OCI-LY7 (cell line): ENCODE measurements around the gene AGPAT2. TPM values are rescaled to one million over a fixed set of nuclear protein-coding genes. Genes with fewer than 3 reads are reported as not detected.

ENCODE experiments used
- BruUV-seq: library from RNA; stranded (reverse); fragments of 400-500 nt; replicated peaks from 2 replicates; lab custom pipeline; 2021; lab: Mats Ljungman, UMichigan
- CTCF ChIA-PET: fragments of 300-600 bp; sonication (Branson Sonifier 250); formaldehyde crosslinking; loops from one replicate; lab custom pipeline; 2022; ENCODE audit warnings: antibody characterized with exemption; ENCODE audit not compliant: unreplicated experiment; lab: Charles Lee
- POLR2A ChIA-PET: fragments of 300-600 bp; sonication (Branson Sonifier 250); formaldehyde crosslinking; loops from one replicate; lab custom pipeline; 2022; ENCODE audit warnings: antibody characterized with exemption; lab: Charles Lee
- DNase-seq: peaks from one replicate; pipeline ENCODE4 v3.0.0-alpha.2; 2015; ENCODE audit warnings: low spot score
- H2AFZ ChIP-seq: fragments of 200-600 bp; sonication (generic), shearing (Covaris generic); 2 replicates; pipeline ENCODE4 v1.6.1; 2014; ENCODE audit warnings: mild to moderate bottlenecking, antibody characterized with exemption, low read length, moderate library complexity
- H3K27ac ChIP-seq: fragments of 200-600 bp; sonication (generic); 2 replicates; pipeline ENCODE4 v1.5.1; 2014; ENCODE audit warnings: mixed run types, low read depth, mild to moderate bottlenecking, moderate library complexity, low read length, inconsistent platforms; ENCODE audit not compliant: poor library complexity, severe bottlenecking
- H3K36me3 ChIP-seq: fragments of 200-600 bp; sonication (generic); 2 replicates; pipeline ENCODE4 v1.6.1; 2014; ENCODE audit warnings: mild to moderate bottlenecking, antibody characterized with exemption, low read length, moderate library complexity, mixed read lengths; ENCODE audit not compliant: insufficient read depth
- H3K4me1 ChIP-seq: fragments of 200-600 bp; sonication (generic); 2 replicates; pipeline ENCODE4 v1.5.1; 2014; ENCODE audit warnings: mild to moderate bottlenecking, low read length; ENCODE audit not compliant: insufficient read depth, poor library complexity, severe bottlenecking
- H3K4me2 ChIP-seq: fragments of 200-600 bp; sonication (generic); 2 replicates; pipeline ENCODE4 v1.6.1; 2014; ENCODE audit warnings: mild to moderate bottlenecking, low read length
- H3K4me3 ChIP-seq: fragments of 200-600 bp; sonication (generic); 2 replicates; pipeline ENCODE4 v1.5.1; 2014; ENCODE audit warnings: mild to moderate bottlenecking, low read depth, low read length; ENCODE audit not compliant: poor library complexity, severe bottlenecking
- H3K79me2 ChIP-seq: fragments of 200-600 bp; sonication (generic); 2 replicates; pipeline ENCODE4 v1.6.1; 2016; ENCODE audit warnings: low read depth, mild to moderate bottlenecking, low read length, moderate library complexity, mixed read lengths; ENCODE audit not compliant: insufficient read depth
- H3K9me2 ChIP-seq: fragments of 200-600 bp; sonication (generic); 2 replicates; pipeline ENCODE4 v1.6.1; 2016; ENCODE audit warnings: mild to moderate bottlenecking, low read length, mixed read lengths; ENCODE audit not compliant: insufficient read depth
- H3K9me3 ChIP-seq: fragments of 200-600 bp; sonication (generic); 2 replicates; pipeline ENCODE4 v1.6.1; 2014; ENCODE audit warnings: mild to moderate bottlenecking, mixed run types, low read length, mixed read lengths
- H4K20me1 ChIP-seq: fragments of 200-600 bp; sonication (generic); 2 replicates; pipeline ENCODE4 v1.6.1; 2014; ENCODE audit warnings: mild to moderate bottlenecking, antibody characterized with exemption, low read length, moderate library complexity, mixed read lengths; ENCODE audit not compliant: insufficient read depth
- EZH2phosphoT487 ChIP-seq: fragments of 200-600 bp; sonication (generic); IDR thresholded peaks from 2 replicates; pipeline ENCODE4 v1.6.1; 2018; ENCODE audit warnings: low read depth, borderline replicate concordance, mild to moderate bottlenecking, mixed run types, antibody characterized with exemption, low read length, moderate library complexity, mixed read lengths
- intact Hi-C: fragments of 100-400 bp; cut with micrococcal nuclease; formaldehyde crosslinking; loops from one replicate; pipeline ENCODE4 v1.10.0; 2022; ENCODE audit not compliant: unreplicated experiment
- total RNA-seq, 2 experiments: library from RNA; depleted of rRNA in 1 of 2; stranded (reverse); fragments of >200 nt in 1 of 2; shearing (Covaris generic) in 1 of 2; gene quantifications; 2 replicates each; pipeline ENCODE4 v1.2.3, GENCODE V29; 2014 to 2022
- TF ChIP-seq, protein P1 (sequence below): fragments of 200-600 bp; sonication (generic); conservative IDR thresholded peaks from 2 replicates; pipeline ENCODE4 v1.5.1; 2014; ENCODE audit warnings: mild to moderate bottlenecking, antibody characterized with exemption, low read length, moderate library complexity, mixed read lengths

The AGPAT2 gene
- total RNA-seq, 2 experiments from 2014 or later, result 18.3 to 20.8 TPM

DNA sequence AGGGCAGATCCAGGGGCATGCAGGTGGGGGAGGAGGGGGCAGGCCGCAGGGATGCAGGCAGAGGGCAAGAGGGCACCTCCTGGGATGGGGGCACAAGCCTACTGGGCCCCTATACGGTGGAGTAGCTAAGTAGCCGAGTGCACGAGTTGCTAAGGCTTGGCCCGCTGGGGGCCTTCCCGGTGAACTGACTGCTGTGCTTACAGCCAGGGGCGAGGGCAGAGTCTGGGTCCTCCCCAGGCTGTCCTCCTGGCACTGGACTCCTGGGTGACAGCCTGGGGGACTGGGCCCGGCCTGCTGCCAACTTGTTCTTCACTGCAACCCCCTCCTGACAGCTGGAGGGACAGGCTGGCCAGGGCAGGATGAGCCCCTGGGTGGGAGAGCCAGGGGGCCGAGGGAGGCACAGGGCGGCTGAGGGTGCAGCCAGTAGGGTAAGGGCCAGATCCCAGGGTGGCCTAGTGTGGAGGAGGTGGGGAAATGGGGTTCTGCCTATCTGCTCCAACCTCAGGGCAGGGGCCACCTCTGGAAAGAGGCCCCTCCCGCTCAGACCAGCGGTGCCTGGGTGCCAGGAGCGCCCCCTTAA is 26.2 kb downstream of the AGPAT2 start:
- POLR2A ChIA-PET, result no interaction called here
- Histone ChIP-seq H3K79me2 (no peaks in the 10 kb centered on the region), H3K4me1 (peaks cover under 1% of the 10 kb centered on the region), H2AFZ (no peak overlapping the region), H3K9me2 (no peaks in the 10 kb centered on the region), H3K4me2 (no peak overlapping the region), H3K27ac (no peak overlapping the region), H4K20me1 (no peaks in the 10 kb centered on the region), H3K9me3 (no peaks in the 10 kb centered on the region), H3K36me3 (no peaks in the 10 kb centered on the region), H3K4me3 (no peak overlapping the region)
- intact Hi-C loops, result no loop called here
- BruUV-seq, result no TSS peak
- CTCF ChIA-PET, result no interaction called here
- TF ChIP-seq, protein P1, sequence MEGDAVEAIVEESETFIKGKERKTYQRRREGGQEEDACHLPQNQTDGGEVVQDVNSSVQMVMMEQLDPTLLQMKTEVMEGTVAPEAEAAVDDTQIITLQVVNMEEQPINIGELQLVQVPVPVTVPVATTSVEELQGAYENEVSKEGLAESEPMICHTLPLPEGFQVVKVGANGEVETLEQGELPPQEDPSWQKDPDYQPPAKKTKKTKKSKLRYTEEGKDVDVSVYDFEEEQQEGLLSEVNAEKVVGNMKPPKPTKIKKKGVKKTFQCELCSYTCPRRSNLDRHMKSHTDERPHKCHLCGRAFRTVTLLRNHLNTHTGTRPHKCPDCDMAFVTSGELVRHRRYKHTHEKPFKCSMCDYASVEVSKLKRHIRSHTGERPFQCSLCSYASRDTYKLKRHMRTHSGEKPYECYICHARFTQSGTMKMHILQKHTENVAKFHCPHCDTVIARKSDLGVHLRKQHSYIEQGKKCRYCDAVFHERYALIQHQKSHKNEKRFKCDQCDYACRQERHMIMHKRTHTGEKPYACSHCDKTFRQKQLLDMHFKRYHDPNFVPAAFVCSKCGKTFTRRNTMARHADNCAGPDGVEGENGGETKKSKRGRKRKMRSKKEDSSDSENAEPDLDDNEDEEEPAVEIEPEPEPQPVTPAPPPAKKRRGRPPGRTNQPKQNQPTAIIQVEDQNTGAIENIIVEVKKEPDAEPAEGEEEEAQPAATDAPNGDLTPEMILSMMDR, result no peak
- TF ChIP-seq EZH2phosphoT487, result no peak
- DNase-seq, result no peak

DNA sequence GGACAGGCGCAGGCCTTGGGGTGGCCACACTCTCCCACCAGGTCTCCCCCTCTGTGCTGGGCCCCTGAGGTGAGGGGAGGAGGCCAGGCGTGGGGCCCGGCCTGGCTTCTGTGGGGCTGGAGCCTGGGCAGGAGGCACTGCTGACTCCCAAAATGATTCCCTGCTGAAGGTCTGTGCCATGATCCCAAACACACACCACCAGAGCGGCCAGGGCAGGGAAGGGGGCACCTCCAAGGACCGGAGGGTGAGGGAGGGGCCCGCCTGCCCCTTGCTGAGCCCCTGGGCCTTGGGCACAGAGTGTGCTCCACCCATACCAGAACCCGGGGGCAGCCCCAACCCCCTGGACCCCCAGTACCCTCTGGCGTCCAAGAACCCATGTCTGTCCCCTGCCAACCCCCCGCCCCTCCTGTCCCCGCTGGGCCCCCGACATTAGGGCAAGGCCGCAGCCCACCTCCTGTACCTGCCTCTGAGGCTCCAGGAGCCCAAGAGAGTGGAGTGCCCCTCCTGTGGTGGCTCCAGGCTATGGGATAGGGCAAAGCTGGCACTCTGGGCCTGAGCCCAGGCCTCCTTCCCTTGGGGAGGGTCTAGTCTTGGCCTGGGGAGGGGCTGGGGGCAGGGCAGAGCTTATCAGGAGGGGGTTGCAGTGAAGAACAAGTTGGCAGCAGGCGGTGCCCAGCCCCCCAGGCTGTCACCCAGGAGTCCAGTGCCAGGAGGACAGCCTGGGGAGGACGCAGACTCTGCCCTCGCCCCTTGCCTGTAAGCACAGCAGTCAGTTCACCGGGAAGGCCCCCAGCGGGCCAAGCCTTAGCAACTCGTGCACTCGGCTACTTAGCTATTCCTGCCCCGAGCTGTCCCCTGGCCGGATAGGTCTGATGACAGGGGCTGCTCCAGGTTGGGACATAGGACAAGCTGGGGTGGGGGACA is 27.1 kb downstream of the AGPAT2 start:
- TF ChIP-seq, protein P1, result no peak
- TF ChIP-seq EZH2phosphoT487, result no peak
- H3K9me2 ChIP-seq, result no peaks in the 10 kb centered on the region
- intact Hi-C loops, result no loop called here
- no TSS peak for BruUV-seq
- CTCF ChIA-PET, result no interaction called here
- H3K9me3 ChIP-seq, result no peaks in the 10 kb centered on the region
- no peak for DNase-seq
- H3K4me2 ChIP-seq, result no peak overlapping the region
- no peaks in the 10 kb centered on the region for H4K20me1 ChIP-seq
- H3K4me3 ChIP-seq, result no peak overlapping the region
- H3K4me1 ChIP-seq, result peaks cover 8% of the 10 kb centered on the region
- H2AFZ ChIP-seq, result no peak overlapping the region
- H3K79me2 ChIP-seq, result no peaks in the 10 kb centered on the region
- no peak overlapping the region for H3K27ac ChIP-seq
- POLR2A ChIA-PET, result no interaction called here
- no peaks in the 10 kb centered on the region for H3K36me3 ChIP-seq
